Smooth muscle cell (in vitro differentiated cells): Measurements from ENCODE around the gene OR6Y1. TPM values are rescaled to one million over a fixed set of nuclear protein-coding genes. Genes with fewer than 3 reads are reported as not detected.

Experiments
- DNase-seq: peaks from one replicate; lab custom pipeline; 2025; ENCODE audit not compliant: unreplicated experiment; lab: John Stamatoyannopoulos, UW
- H2AFZ ChIP-seq: fragments of 200-600 bp; sonication (generic); 2 replicates; pipeline ENCODE4 v1.6.0; 2016; ENCODE audit warnings: antibody characterized with exemption, low read depth, mild to moderate bottlenecking
- H3F3A ChIP-seq: fragments of 200-600 bp; sonication (generic); 2 replicates; pipeline ENCODE4 v1.6.0; 2017; ENCODE audit warnings: antibody characterized with exemption, low read depth
- H3K27ac ChIP-seq: fragments of 200-600 bp; sonication (generic); 2 replicates; pipeline ENCODE4 v1.5.1; 2016; ENCODE audit warnings: low read depth, mild to moderate bottlenecking
- H3K27me3 ChIP-seq: fragments of 200-600 bp; sonication (generic); 2 replicates; pipeline ENCODE4 v1.6.1; 2016; ENCODE audit warnings: low read depth, mild to moderate bottlenecking
- H3K36me3 ChIP-seq: fragments of 200-600 bp; sonication (generic); 2 replicates; pipeline ENCODE4 v1.5.1; 2016; ENCODE audit warnings: low read depth
- H3K4me1 ChIP-seq: fragments of 200-600 bp; sonication (generic); 2 replicates; pipeline ENCODE4 v1.5.1; 2016; ENCODE audit warnings: low read depth
- H3K4me2 ChIP-seq: fragments of 200-600 bp; sonication (generic); 2 replicates; pipeline ENCODE4 v1.6.0; 2016; ENCODE audit warnings: mild to moderate bottlenecking
- H3K4me3 ChIP-seq: fragments of 200-600 bp; sonication (generic); 2 replicates; pipeline ENCODE4 v1.5.1; 2016; ENCODE audit warnings: mild to moderate bottlenecking
- H3K79me2 ChIP-seq: fragments of 200-600 bp; sonication (generic); 2 replicates; pipeline ENCODE4 v1.6.0; 2016; ENCODE audit warnings: low read depth, mild to moderate bottlenecking
- H3K9ac ChIP-seq: fragments of 200-600 bp; sonication (generic); 2 replicates; pipeline ENCODE4 v1.6.0; 2016; ENCODE audit warnings: low read depth
- H3K9me3 ChIP-seq: fragments of 200-600 bp; sonication (generic); replicated peaks from 2 replicates; pipeline ENCODE4 v1.5.1; 2016; ENCODE audit warnings: low read depth
- H4K20me1 ChIP-seq: fragments of 200-600 bp; sonication (generic); 2 replicates; pipeline ENCODE4 v1.6.0; 2016; ENCODE audit warnings: low read depth
- CTCF ChIP-seq: fragments of 200-600 bp; sonication (generic); IDR thresholded peaks from 2 replicates; pipeline ENCODE4 v1.5.1; 2017; ENCODE audit warnings: borderline replicate concordance, mild to moderate bottlenecking, antibody characterized with exemption; ENCODE audit not compliant: insufficient read depth, poor library complexity, severe bottlenecking
- WGBS: methylation state at CpG from one replicate; pipeline ENCODE4 v1.1.7; 2016; ENCODE audit warnings: low lambda C conversion rate; 5-methylcytosine and 5-hydroxymethylcytosine counted together
- polyA plus RNA-seq: library from polyadenylated mRNA; unstranded; fragments of >200 nt; fragmentation: Nextera tagmentation; extraction: Ambion mirVana; gene quantifications from 2 replicates; pipeline ENCODE4 v1.2.1, GENCODE V29; 2016
- total RNA-seq: library from RNA; depleted of rRNA; stranded (reverse); fragments of >200 nt; gene quantifications from 2 replicates; pipeline ENCODE4 v1.2.3, GENCODE V29; 2014

OR6Y1 gene, protein sequence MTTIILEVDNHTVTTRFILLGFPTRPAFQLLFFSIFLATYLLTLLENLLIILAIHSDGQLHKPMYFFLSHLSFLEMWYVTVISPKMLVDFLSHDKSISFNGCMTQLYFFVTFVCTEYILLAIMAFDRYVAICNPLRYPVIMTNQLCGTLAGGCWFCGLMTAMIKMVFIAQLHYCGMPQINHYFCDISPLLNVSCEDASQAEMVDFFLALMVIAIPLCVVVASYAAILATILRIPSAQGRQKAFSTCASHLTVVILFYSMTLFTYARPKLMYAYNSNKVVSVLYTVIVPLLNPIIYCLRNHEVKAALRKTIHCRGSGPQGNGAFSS
- total RNA-seq (not detected in 2 replicates), polyA plus RNA-seq (not detected in 2 replicates)

DNA sequence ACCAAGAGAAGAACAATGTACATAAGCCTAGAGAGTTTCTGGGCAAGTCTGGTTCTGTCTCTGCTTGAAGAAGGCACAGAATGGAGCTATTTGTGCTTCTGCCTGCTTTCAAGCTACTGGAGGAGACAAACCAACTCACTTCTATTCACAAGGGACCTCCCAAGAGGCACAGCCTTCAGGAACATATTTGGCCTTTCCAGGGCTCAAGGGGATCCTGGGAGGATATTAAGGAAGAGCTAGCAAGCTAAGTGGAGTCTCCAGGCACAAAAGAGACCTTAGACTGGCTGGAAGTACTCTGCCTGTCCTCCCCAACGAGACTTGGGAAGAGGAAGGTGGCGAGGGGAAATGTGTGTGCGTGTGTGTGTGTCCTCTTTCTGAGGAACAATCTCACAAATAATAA, at the start of gene OR6Y1:
Gene OR6Y1, minus strand, starts transcription at position 54 of the 400 bp plus-strand sequence. CDS start 6,300 bp downstream, outside the sequence.
- Histone ChIP-seq H3K4me2 (no peak within 1 kb of the TSS), H3K27ac (no peak within 1 kb of the TSS), H3K79me2 (no peaks in the 10 kb centered on the region), H3K4me3 (no peak within 1 kb of the TSS), H3K9me3 (no peaks in the 10 kb centered on the region), H3K9ac (no peak within 1 kb of the TSS), H3K36me3 (no peaks in the 10 kb centered on the region), H3F3A (no peaks in the 10 kb centered on the region), H3K4me1 (no peaks in the 10 kb centered on the region), H4K20me1 (no peaks in the 10 kb centered on the region), H3K27me3 (no peaks in the 10 kb centered on the region), H2AFZ (no peak within 1 kb of the TSS)
- 87% methylated on average over 3 of the region's 3 CpGs for WGBS
- no peak for DNase-seq
- no peak for TF ChIP-seq CTCF

DNA sequence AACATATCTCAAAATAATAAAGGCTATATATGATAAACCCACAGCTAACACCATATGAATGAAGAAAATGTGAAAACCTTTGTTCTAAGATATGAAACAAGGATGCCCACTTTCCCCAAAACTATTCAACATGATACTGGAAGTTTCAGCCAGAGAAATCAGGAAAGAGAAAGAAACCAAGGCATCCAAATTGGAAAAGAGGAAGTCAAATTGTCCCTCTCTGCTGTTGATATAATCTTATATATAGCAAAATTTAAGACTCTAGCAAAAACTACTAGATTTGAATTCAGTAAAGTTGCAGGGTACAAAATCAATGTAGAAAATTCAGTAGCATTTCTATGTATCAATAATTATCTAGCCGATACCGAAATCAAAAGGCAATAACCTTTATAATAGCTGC, 46.5 kb upstream of the OR6Y1 start:
- no peaks in the 10 kb centered on the region for H3F3A ChIP-seq
- no peak overlapping the region for H3K4me2 ChIP-seq
- no peak overlapping the region for H3K9ac ChIP-seq
- no peaks in the 10 kb centered on the region for H3K36me3 ChIP-seq
- no peaks in the 10 kb centered on the region for H3K27me3 ChIP-seq
- H3K9me3 ChIP-seq = no peaks in the 10 kb centered on the region
- WGBS = 95% methylated on average over 2 of the region's 2 CpGs
- H4K20me1 ChIP-seq = no peaks in the 10 kb centered on the region
- no peak for DNase-seq
- H3K4me1 ChIP-seq = no peaks in the 10 kb centered on the region
- no peak overlapping the region for H3K27ac ChIP-seq
- H3K4me3 ChIP-seq = no peak overlapping the region
- H2AFZ ChIP-seq = no peak overlapping the region
- H3K79me2 ChIP-seq = no peaks in the 10 kb centered on the region
- TF ChIP-seq CTCF = no peak

GRCh38 chr1:158586942-158587341, 32.7 kb upstream of the OR6Y1 start:
- Histone ChIP-seq H3K4me2 (no peak overlapping the region), H3K36me3 (no peaks in the 10 kb centered on the region)

More at GRCh38 chr1:158586942-158587341, 32.7 kb upstream of the OR6Y1 start:
- DNase-seq = no peak
- no peak for TF ChIP-seq CTCF
- no peak overlapping the region for H3K9ac ChIP-seq
- no peak overlapping the region for H3K27ac ChIP-seq
- peaks cover 12% of the 10 kb centered on the region for H3K4me1 ChIP-seq
- H3K4me3 ChIP-seq = no peak overlapping the region
- WGBS = 77% methylated on average over 1 of the region's 1 CpG
- no peaks in the 10 kb centered on the region for H4K20me1 ChIP-seq
- no peaks in the 10 kb centered on the region for H3K9me3 ChIP-seq
- H3K79me2 ChIP-seq = no peaks in the 10 kb centered on the region
- H3F3A ChIP-seq = no peaks in the 10 kb centered on the region
- H3K27me3 ChIP-seq = no peaks in the 10 kb centered on the region
- H2AFZ ChIP-seq = peak overlapping the region; percentile 56
